ENCODE measurements around the gene R3HDML. TPM values are rescaled to one million over a fixed set of nuclear protein-coding genes. Genes with fewer than 3 reads are reported as not detected.

The R3HDML gene
- total and polyA plus RNA-seq, 9 of the 15 experiments (the other 6 are each of a cell fraction or from before 2014, with no cell fraction given): not detected

- intact Hi-C loops (cut with micrococcal nuclease): no loop called here
- peaks cover 6 to 23% of the 10 kb centered on the region in 2 experiments; a peak in 3 of 5 replicates for H3K27me3 ChIP-seq (ENCODE audit: control insufficient read depth in 2 of 2, insufficient read depth in 2 of 2, low read length in 2 of 2)
- BruUV-seq (replicated peaks): no TSS peak
- no peak overlapping the region for H3K4me2 ChIP-seq (ENCODE audit: insufficient read depth, low read length)
- DNase-seq (ENCODE audit: extremely low read depth in 1 of 4, low spot score in 3 of 4): no peak
- ChIA-PET POLR2A (no interaction called here), CTCF (ENCODE audit: low intra/inter-chr PET ratio) (no interaction called here)
- no peaks in the 10 kb centered on the region for H3K9me3 ChIP-seq (replicated peaks; ENCODE audit: control insufficient read depth, insufficient read depth, low read depth, low read length)
- no peaks in the 10 kb centered on the region for H3K79me2 ChIP-seq (ENCODE audit: control insufficient read depth, insufficient read depth, low read length)
- H3K27ac ChIP-seq (ENCODE audit: extremely low read depth, low read depth, low read length): no peak overlapping the region
- no peak for ATAC-seq
- no peaks in the 10 kb centered on the region for H3K9me1 ChIP-seq (ENCODE audit: control insufficient read depth, insufficient read depth, low read length)
- H3K9ac ChIP-seq (ENCODE audit: insufficient read depth in 1 of 2, low read depth in 2 of 2, low read length in 2 of 2): no peak overlapping the region
- no peak for FAIRE-seq
- in situ Hi-C loops (cut with MboI): no loop called here
- no peak overlapping the region for H2AFZ ChIP-seq (ENCODE audit: low read depth, low read length)
- no peaks in the 10 kb centered on the region for H4K20me1 ChIP-seq (replicated peaks; ENCODE audit: control insufficient read depth, insufficient read depth, low read length)
- 0% methylated on average over 3 of the region's 3 CpGs for WGBS (ENCODE audit: insufficient coverage, low coverage, missing lambda C conversion rate)
- TF ChIP-seq ARNT (IDR thresholded peaks at IDR 0.05) (no peak), E4F1 (CRISPR knock-in tag; IDR thresholded peaks at IDR 0.05; ENCODE audit: borderline replicate concordance) (no peak), POU5F1 (IDR thresholded peaks at IDR 0.05; ENCODE audit: borderline replicate concordance, low read depth, low read length, partially characterized antibody) (no peak), NUFIP1 (IDR thresholded peaks at IDR 0.05; ENCODE audit: partially characterized antibody) (no peak), NCOA2 (IDR thresholded peaks at IDR 0.05; ENCODE audit: partially characterized antibody in 2 of 2) (no peak), ZNF436 (CRISPR knock-in tag; IDR thresholded peaks at IDR 0.05) (no peak), JUNB (CRISPR knock-in tag; conservative IDR thresholded peaks at IDR 0.05) (no peak), ELF1 (tag; IDR thresholded peaks at IDR 0.05) (no peak), CXXC5 (CRISPR knock-in tag; IDR thresholded peaks at IDR 0.05) (no peak), NR3C1 (CRISPR knock-in tag; IDR thresholded peaks at IDR 0.05) (no peak), FOXA1 (IDR thresholded peaks at IDR 0.05; ENCODE audit: borderline replicate concordance) (no peak)
- no peaks in the 10 kb centered on the region for H3K4me1 ChIP-seq (replicated peaks in 1 of 2; ENCODE audit: control insufficient read depth in 2 of 2, insufficient read depth in 2 of 2, low read length in 2 of 2)
- H3K36me3 ChIP-seq (ENCODE audit: control insufficient read depth, insufficient read depth, low read length): no peaks in the 10 kb centered on the region
- H3K4me3 ChIP-seq: no peak overlapping the region
Measured at GRCh38 chr20:44349349-44349748, 12.5 kb downstream of the R3HDML start.

Measured in K562 (cell line).